ENCODE measurements around the gene CRELD1. TPM values are rescaled to one million over a fixed set of nuclear protein-coding genes. Genes with fewer than 3 reads are reported as not detected.

CRELD1 gene
- total and polyA plus RNA-seq, 2 of the 13 experiments (the other 11 are each of a cell fraction or from before 2014, with no cell fraction given) = 27.1 to 61.9 TPM

GRCh38 chr3:9898467-9899241 is 35.0 kb upstream of the CRELD1 start (continued):
- TF ChIP-seq MXI1 (IDR thresholded peaks at IDR 0.05; ENCODE audit: borderline replicate concordance, low read depth, low read length) (0 out of 3 replicates have a peak, but pooled peaks have one; percentile 24), RAD51 (IDR thresholded peaks at IDR 0.05; ENCODE audit: borderline replicate concordance) (no peak), HOXA3 (CRISPR knock-in tag; IDR thresholded peaks at IDR 0.05) (peak; percentile 36; the same call in 1 of the 2 replicates), ZMYM3 (CRISPR knock-in tag; IDR thresholded peaks at IDR 0.05) (peak; percentile 95), FOXP4 (CRISPR knock-in tag; IDR thresholded peaks at IDR 0.05) (no peak), PITX1 (CRISPR knock-in tag; IDR thresholded peaks at IDR 0.05) (0 out of 2 replicates have a peak, but pooled peaks have one; percentile 42), HBP1 (CRISPR knock-in tag; IDR thresholded peaks at IDR 0.05; ENCODE audit: low read depth) (no peak), ZFY (CRISPR knock-in tag; IDR thresholded peaks at IDR 0.05) (peak; percentile 39; the same call in 1 of the 2 replicates), HMG20A (CRISPR knock-in tag; IDR thresholded peaks at IDR 0.05; ENCODE audit: borderline replicate concordance) (0 out of 2 replicates have a peak, but pooled peaks have one; percentile 27), MAX (IDR thresholded peaks at IDR 0.05) (peak; percentile 52; the same call in 1 of the 2 replicates), MLXIP (CRISPR knock-in tag; IDR thresholded peaks at IDR 0.05; ENCODE audit: borderline replicate concordance) (no peak)
